B cell (primary cell): Measurements from ENCODE around the gene B9D2.

ENCODE experiments used
- CTCF ChIP-seq: fragments of 200-600 bp; IDR thresholded peaks from one replicate; pipeline ENCODE4 v1.8.0; 2022; ENCODE audit warnings: antibody characterized with exemption, mild to moderate bottlenecking
- EZH2 ChIP-seq: IDR thresholded peaks from 2 replicates; pipeline ENCODE4 v1.6.1; 2012; ENCODE audit warnings: borderline replicate concordance, low read depth, mild to moderate bottlenecking, moderate library complexity, low read length; ENCODE audit not compliant: insufficient read depth, poor library complexity, severe bottlenecking

- TF ChIP-seq EZH2, result no peak
- peak; percentile 96 for TF ChIP-seq CTCF
Measured at GRCh38 chr19:41308450-41309179, 55.3 kb downstream of the B9D2 start.
